Renal pelvis (tissue), 4 donors: Measurements from ENCODE around the gene LENG8. TPM values are rescaled to one million over a fixed set of nuclear protein-coding genes. Genes with fewer than 3 reads are reported as not detected.
"Not testable (repeated sequence)": the region's sequence is repeated elsewhere in the genome, so short reads cannot be mapped to it uniquely, and the experiment has no call there.

Experiments used
- DNase-seq: peaks from one replicate; pipeline ENCODE4 v3.0.0-alpha.2; 2013
- polyA plus RNA-seq, 3 donors: library from polyadenylated mRNA; unstranded; fragments of 120-200 nt; gene quantifications; one replicate each; pipeline ENCODE4 v1.2.1, GENCODE V29; 2013; ENCODE audit not compliant: insufficient read length in 3 of 3

The LENG8 gene
- polyA plus RNA-seq, 3 donors: 156 to 228 (median 218) TPM

DNA sequence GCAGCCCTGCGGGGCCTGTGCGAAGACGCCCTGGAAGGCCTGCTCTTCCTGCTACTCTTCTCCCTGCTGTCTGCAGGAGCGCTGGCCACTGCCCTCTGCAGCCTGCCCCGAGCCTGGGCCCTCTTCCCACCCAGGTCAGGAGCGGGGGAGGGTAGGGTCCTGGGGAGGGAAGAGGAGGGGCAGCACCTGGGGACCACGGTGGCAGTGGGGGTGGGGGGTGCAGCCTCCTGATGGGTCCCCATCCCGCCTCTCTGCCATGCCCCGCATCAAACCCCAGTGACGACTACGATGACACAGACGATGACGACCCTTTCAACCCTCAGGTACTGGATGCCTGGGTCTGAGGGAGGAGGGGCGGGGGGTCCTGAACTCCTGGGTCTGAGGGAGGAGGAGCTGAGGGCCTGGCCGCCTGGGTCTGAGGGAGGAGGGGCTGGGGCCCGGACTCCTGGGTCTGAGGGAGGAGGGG, 13.4 kb upstream of the LENG8 start:
- DNase-seq: no peak

DNA sequence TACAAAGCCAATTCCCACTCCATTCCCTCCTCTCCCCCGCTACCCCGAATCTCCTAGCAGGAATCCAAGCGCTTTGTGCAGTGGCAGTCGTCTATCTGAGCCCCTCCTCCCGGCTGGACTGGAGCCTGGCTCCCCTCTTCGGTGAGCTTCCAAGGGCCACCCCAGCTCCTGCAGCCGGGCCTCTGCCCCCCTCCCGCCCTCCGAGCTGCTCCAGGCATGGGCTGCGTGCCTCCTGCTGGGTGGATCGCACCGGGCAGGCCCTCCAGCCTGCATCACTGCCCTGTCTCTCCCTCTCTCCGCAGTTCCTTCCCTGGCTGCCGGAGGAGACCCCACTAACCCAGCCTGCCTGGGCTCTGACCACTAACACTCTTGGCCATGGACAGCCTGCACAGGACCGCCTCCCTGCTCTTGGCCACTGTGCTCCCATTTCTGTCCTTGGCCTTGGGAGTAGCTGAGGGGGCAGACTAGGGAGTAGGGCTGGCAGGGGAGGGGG, 12.9 kb upstream of the LENG8 start:
- DNase-seq: no peak

DNA sequence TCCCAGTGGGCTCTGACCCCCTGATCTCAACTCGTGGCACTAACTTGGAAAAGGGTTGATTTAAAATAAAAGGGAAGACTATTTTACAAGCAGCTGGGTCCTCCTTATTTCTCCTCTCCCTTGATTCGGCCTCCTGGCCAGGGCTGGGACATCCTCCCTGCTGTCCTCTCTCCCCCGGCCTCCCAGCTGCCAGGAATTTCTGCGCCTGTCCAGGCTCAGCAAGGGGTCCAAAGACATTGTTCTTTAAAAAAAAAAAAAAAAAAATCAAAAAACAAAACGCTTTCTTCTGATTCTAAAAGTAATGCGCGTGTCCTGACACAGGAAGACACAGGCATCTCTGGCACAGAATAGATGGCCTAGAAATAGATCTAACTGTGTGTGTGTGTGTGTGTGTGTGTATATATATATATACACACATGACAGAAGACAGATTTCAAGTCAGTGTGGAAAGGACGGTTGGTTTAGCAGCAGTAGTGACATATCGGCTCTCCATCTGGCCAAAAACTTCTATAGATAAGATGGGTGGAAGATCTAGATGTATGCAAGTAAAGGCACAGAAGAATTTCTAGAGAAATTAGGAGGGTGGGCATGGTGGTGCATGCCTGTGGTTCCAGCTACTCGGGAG, 12.3 kb upstream of the LENG8 start:
- DNase-seq: no peak

DNA sequence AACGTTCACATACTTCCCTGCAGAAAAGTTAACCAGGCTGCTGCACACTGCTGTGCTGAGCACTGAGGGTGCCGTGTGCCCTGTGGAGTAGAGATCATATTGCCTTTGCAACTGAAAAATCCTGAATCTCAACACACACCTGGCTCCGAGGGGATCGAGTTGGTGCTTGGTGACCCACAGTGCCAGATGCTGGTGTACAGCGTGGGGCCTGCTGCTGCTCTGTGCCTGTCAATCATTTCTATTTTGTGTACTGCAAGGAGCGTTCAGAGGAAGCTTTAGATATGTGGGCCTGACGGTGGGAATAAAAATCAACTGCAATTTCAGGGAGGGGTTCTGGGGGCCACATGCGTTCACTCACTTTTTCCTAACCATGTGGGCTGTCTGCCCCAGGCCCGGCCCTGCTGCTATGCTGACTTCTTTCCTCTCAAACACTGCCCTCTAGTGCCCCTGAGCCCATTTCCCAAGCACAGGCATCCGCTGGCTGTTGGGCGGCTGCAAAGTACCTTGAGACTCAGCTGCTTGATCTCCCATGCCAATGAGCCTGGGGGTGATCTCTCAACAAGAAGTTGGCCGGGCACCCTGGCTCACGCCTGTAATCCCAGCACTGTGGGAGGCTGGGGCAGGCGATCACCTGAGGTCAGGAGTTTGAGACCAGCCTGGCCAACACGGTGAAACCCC, 9.7 kb upstream of the LENG8 start:
- DNase-seq: no peak

DNA sequence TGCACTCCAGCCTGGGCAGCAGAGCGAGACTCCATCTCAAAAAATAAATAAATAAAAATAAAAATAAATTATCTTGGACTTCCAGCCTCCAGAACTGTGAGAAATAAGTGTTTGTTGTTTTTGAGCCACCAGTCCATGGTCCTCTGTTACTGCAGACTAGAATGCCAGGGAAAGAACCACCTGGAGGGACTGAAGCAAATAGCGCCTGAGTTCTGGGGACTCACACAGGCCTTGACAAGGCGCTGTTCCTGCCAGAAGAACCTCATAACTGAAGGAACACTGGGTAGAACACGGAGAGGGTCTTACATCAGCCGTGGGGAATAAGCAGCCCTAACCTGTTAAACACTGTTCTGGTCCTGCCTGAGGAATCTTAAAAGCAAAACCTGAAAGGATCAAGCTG, 8.4 kb upstream of the LENG8 start:
- no peak for DNase-seq

DNA sequence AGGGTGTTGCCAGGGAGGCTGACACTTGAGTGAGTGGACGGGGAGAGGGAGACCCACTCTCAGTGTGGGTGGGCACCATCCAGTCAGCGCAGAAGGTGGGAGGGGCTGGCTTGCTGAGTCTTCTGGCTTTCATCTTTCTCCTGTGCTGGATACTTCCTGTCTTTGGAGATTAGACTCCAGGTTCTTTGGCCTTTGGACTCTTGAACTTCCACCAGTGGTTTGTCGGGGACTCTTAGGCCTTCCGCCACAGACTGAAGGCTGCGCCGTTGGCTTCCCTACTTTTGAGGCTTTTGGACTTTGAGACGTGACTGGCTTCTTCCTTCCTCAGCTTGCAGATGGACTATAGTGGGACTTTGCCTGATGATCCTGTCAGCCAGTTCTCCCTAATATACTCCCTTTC, 4.3 kb upstream of the LENG8 start:
- DNase-seq: no peak

DNA sequence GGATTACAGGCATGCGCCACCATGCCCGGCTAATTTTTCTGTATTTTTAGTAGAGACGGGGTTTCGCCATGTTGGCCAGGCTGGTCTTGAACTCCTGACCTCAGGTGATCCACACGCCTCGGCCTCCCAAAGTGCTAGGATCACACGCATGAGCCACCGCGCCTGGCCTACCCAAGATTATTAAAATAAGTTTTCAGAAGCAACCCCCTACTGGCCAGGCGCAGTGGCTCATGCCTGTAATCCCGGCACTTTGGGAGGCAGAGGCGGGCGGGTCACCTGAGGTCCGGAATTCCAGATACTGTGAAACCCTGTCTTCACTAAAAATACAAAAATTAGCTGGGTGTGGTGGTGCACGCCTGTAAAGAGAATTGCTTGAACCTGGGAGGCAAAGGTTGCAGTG, 2.6 kb upstream of the LENG8 start:
- DNase-seq: not testable (repeated sequence)

DNA sequence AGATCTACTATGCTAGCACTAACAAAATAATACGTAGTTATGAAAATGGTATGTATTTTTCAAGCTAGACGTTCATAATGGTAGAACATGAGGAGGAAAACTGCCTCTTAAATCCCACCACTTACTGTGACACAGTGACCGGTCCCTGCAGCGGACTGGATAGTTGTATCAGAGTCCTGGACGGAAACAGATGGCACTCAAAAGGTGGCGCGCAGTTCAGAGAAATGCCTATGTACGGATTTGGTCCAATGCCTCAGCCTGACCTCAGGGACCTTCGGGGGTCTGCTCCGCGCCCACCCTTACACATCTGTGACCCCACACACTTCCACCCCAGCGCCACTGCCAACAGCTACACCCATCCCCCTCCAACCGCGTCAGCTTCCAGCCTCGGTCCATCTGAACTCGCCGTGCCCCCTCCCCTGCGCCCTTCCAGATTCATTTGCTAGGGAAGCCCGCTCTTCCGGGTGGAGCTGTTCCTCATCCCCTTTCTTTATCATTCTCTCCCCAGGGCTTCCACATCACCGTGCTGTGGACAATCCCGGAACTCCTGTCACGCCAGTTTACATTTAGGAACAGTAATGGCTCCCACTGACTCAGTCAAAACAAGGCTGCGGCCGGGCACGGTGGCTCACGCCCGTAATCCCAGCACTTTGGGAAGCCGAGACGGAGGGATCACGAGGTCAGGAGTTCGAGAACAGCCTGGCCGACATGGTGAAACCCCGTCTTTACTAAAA, 792 bp upstream of the LENG8 start:
- peak; percentile 66 for DNase-seq

DNA sequence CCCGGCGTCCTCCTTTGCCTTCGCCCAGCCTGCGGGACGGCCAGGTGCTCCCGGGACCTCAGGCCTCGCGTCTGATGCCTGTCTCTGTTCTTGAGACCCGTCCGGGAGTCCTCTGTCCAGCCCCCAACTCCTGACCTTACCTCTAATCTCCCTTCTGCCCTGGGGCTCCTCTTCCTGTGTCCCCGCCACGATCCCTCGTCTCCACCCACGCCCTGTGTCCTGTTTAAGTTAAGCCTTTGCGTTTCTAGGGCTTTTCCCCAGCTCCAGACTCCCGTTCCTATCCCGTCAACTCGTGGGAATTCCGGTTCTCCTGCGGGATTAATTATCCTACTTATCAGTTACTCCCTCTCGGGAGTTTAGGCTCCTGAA, 686 bp downstream of the LENG8 start:
- DNase-seq: no peak

DNA sequence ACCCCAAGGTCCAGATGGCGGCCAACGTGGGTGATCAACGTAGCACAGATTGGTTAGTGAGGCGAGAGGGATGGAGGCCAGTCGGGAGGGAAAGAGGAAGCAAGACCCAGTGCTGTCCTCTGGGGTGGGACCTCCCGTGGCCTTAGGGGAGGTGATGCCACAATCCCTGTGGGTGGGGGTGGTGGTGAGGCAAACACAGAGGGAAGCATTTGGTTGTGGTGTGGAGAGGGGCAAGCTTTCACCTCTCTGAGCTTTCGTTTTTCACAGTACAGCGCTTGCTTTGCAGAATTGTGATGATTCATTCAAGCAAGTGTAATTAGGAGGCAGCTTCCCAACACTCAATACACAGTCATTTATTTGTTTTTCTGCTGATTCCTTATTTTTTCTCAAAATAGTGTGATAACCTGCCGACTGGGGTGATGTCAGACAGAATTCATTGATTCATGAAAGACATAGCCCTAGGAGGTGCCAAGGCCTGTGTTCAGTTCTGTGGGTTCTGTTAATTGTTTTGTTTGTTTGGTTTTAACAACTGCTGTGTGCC, 2.4 kb downstream of the LENG8 start:
- DNase-seq: no peak

DNA sequence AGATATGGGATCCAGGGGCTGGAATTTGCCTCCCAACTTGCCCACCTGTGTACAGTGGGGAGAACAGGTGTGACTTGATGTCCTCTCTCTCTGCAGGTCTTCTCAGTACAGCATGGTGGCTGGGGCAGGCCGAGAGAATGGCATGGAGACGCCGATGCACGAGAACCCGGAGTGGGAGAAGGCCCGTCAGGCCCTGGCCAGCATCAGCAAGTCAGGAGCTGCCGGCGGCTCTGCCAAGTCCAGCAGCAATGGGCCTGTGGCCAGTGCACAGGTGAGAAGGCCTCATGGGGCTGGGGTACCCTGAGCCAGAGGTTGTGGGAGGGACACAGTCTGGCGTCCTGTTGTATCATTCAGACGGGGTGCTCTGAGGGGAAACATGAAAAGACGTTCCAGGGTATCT, 3.0 kb downstream of the LENG8 start:
- no peak for DNase-seq

DNA sequence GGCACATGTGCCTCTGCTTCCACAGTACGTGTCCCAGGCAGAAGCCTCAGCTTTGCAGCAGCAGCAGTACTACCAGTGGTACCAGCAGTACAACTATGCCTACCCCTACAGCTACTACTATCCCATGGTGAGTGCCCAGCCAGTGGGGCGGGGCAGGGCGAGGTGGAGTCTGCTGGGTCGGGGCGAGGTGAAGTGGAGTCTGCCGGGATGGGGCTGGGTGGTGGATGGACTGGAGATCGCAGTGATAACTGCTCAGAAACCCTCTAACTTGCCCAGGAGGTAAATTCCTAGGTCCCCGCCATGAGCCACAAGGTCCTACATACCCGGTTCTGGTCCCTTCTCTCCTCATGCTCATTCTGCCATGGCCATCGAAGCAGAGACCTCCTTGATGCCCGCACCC, 3.6 kb downstream of the LENG8 start:
- DNase-seq: no peak

DNA sequence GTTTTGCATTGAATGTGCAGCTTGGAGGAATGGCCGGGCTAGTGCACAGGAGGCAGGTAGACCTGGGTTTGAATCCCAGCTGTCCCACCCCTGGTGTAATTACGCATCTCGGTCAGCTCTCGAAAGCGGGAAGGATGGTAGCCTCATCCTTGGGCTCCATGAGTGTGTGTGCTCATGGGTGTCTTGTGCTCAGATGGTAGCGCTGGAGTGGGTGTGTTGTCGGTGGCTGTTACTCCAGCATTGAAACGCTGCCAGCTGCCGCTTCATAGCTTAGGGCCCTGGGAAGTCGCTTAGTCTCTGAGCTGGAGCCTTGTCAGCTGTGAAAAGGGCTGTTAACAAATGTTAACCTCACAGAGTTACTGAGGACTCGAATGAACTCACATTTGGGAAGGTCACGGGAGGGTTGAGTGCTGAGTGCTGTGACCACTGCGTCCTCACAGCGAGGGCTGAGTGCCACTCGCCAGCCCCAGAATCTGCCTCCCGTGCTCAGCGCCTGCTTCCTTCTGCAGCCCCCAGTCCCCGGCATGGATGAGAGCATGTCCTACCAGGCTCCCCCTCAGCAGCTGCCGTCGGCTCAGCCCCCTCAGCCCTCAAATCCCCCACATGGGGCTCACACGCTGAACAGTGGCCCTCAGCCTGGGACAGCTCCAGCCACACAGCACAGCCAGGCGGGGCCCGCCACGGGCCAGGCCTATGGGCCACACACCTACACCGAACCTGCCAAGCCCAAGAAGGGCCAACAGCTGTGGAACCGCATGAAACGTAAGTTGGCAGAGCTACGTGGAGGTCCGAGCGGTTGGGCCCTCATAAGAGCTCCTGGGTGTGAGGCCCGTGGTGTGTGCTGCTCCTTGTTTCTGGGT, 5.2 kb downstream of the LENG8 start:
- DNase-seq: no peak

DNA sequence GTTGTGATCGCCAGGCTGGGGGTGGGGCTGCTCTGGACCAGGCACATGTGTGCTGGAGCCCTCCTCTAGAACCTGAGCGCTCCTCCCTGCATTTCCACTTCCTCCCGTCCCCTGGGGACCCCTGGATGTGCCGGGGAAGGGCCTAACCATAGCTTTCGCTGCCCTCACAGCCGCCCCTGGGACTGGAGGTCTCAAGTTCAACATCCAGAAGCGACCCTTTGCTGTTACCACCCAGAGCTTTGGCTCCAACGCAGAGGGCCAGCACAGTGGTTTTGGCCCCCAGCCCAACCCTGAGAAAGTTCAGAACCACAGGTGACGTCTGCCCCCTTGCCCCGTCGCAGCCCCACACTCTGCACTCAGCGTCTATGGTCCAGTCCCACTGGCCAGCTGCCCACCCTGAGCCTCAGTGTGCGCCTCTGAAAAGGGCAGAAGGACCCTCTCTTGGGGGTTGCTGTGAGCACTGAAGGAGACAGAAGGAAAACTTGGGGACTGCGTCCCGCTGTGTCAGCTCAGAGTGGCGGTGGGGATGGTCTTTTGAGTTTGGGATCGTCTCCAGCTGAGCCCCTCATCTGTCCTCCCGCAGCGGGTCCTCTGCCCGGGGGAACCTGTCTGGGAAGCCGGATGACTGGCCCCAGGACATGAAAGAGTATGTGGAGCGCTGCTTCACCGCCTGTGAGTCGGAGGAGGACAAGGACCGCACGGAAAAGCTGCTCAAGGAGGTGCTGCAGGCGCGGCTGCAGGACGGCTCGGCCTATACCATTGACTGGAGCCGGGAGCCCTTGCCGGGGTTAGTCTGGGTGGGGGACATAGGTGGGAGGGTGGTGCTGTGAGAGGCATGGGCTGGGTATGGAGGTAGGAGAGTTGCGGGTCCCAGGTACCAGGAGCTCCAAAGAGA, 6.0 kb downstream of the LENG8 start:
- no peak for DNase-seq

DNA sequence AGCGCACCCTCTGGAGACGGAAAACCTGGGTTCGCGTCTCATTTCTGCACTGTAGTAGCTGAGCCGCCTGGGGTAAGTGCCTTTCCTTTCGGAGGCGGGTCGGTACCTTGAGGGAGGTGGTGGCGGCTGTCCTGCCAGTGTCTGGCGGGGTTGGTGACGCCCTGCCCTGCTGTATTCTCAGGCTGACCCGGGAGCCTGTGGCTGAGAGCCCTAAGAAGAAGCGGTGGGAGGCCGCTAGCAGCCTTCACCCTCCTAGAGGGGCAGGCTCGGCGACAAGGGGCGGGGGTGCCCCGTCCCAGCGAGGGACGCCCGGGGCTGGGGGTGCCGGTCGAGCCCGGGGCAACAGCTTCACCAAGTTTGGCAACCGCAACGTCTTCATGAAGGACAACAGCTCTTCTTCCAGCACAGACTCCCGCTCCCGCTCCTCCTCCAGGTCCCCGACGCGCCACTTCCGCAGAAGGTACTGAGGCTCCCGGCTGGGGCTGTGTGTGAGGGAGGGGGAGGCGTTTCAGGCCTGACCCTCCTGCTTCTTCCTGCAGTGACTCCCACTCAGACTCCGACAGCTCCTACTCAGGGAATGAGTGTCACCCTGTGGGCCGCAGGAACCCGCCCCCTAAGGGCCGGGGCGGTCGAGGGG, 6.9 kb downstream of the LENG8 start:
- DNase-seq: no peak

DNA sequence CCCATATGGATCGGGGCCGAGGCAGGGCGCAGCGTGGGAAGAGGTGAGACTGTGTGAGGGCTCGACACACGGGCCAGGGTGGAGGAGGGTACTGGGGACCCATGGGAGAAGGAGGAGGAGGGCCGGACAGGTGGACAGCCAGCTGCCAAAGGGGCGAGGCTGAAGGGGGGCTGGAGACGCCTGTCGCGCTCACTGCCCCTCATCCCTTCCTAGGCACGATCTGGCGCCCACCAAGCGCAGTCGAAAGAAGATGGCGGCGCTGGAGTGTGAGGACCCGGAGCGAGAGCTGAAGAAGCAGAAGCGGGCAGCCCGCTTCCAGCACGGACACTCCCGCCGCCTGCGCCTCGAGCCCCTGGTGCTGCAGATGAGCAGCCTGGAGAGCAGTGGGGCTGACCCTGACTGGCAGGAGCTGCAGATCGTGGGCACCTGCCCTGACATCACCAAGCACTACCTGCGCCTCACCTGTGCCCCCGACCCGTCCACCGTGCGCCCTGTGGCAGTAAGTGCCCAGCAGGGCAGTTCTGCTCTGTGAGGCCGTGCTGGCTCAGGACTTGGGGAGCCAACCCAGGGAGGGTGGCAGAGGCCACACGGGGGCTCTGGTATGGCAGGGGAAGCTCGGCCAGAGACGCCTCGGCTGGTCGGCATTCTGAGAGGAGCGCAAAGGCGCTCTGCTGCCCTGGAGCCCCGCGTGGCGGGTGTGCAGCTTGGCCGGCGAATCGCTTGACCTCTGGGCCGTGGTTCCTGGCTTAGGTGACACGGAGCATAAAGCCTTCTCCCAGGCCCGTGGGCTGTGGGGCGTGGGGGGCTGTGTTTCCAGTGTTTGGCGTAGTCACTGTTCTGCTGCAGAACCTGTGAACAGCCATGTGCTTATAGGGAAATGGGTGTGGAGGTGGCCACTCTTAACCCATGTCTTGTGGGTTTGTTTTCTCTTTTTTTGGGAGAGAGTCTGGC, 7.7 kb downstream of the LENG8 start:
- DNase-seq: no peak

DNA sequence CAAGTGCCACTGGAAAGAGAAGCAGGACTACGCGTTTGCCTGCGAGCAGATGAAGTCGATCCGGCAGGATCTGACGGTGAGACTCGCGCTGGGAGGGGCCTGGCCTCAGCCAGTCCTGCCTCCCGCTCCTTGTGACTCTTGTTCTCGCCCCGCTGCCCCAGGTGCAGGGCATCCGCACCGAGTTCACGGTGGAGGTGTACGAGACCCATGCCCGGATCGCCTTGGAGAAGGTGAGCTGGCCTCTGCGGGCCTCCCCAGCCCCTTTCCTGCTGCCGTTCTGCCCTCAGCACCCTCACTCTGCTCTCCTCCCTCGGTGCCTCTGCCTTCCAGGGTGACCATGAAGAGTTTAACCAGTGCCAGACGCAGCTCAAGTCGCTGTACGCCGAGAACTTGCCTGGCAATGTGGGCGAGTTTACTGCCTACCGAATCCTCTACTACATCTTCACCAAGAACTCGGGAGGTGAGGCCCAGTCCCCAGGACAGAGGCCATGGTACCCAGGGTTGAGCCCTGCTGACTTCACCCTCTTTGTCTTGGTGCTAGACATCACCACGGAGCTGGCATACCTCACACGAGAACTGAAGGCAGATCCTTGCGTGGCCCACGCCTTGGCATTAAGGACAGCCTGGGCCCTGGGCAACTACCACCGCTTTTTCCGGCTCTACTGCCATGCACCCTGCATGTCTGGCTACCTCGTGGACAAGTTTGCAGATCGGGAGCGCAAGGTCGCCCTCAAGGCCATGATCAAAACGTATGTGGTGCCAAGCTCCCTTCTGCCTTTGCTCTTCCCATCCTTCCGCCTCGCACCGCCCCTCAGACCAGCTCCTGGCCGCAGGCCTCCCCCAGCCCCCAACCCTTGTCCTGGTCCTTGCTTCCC, 9.0 kb downstream of the LENG8 start:
- no peak for DNase-seq
